Omental fat pad (tissue), 4 donors: ENCODE results near the gene PLCXD1. TPM values are rescaled to one million over a fixed set of nuclear protein-coding genes. Genes with fewer than 3 reads are reported as not detected.
A peak's percentile ranks its signal among the peaks of the same experiment; 100 is the strongest.

Experiments
- ATAC-seq: fragments of 150-250 bp; one replicate; pipeline ENCODE4 v1.9.1; 2016; ENCODE audit warnings: mild to moderate bottlenecking, moderate library complexity; ENCODE audit not compliant: low FRiP score
- DNase-seq: peaks from one replicate; pipeline ENCODE4 v3.0.0-alpha.2; 2019; ENCODE audit warnings: low spot score
- CTCF ChIP-seq, 3 donors: fragments of 450-650 bp; IDR thresholded peaks; one replicate each; pipeline ENCODE4 v1.5.1; 2016 to 2017; ENCODE audit warnings: antibody characterized with exemption in 3 of 3, mild to moderate bottlenecking in 3 of 3, moderate library complexity in 2 of 3
- total RNA-seq, 4 donors: library from RNA; depleted of rRNA; stranded (reverse); fragments of >200 nt; gene quantifications; one replicate each; pipeline ENCODE4 v1.1.0, GENCODE V29; 2016

The PLCXD1 gene
- total RNA-seq, 4 donors from 2014 or later = 12.8 to 32.3 (median 21.9) TPM

GRCh38 chrX:345020-345925 is 64.1 kb downstream of the PLCXD1 start:
- DNase-seq (no peak), ATAC-seq (no peak)
- TF ChIP-seq CTCF (IDR thresholded peaks at IDR 0.05) = no peak

GRCh38 chrX:346034-346813 is 65.0 kb downstream of the PLCXD1 start:
- no peak for DNase-seq
- TF ChIP-seq CTCF (IDR thresholded peaks at IDR 0.05) = no peak
- peak; percentile 41 for ATAC-seq

GRCh38 chrX:347351-348117 is 66.4 kb downstream of the PLCXD1 start:
- no peak for TF ChIP-seq CTCF (IDR thresholded peaks at IDR 0.05)
- DNase-seq (no peak), ATAC-seq (no peak)

- ATAC-seq = no peak
- no peak for TF ChIP-seq CTCF (IDR thresholded peaks at IDR 0.05)
Observed at GRCh38 chrX:348461-349117, 67.4 kb downstream of the PLCXD1 start.

GRCh38 chrX:349196-349595 is 68.0 kb downstream of the PLCXD1 start:
- TF ChIP-seq CTCF (IDR thresholded peaks at IDR 0.05) = no peak
- ATAC-seq (no peak), DNase-seq (no peak)

More at GRCh38 chrX:348461-349117, 67.4 kb downstream of the PLCXD1 start:
- no peak for DNase-seq

GRCh38 chrX:349702-350101 is 68.5 kb downstream of the PLCXD1 start:
- no peak for DNase-seq
- no peak for TF ChIP-seq CTCF (IDR thresholded peaks at IDR 0.05)
- no peak for ATAC-seq
